ENCODE data around the gene PLAA. TPM values are rescaled to one million over a fixed set of nuclear protein-coding genes. Genes with fewer than 3 reads are reported as not detected.

The PLAA gene
- 23.6 TPM for total RNA-seq

- DNase-seq (ENCODE audit: low spot score): peak; percentile 90
These were observed at the start of gene PLAA for GRCh38 chr9:26946753-26947727. Gene PLAA, minus strand, starts transcription at chr9:26947242. Its CDS starts 197 bp downstream, at chr9:26947045.

GRCh38 chr9:26995810-26996209 lies 48.8 kb upstream of the PLAA start:
- no peak for DNase-seq (ENCODE audit: low spot score)

GRCh38 chr9:26983340-26983739 lies 36.3 kb upstream of the PLAA start:
- no peak for DNase-seq (ENCODE audit: low spot score)

GRCh38 chr9:26975728-26976707 lies 29.0 kb upstream of the PLAA start:
- peak; percentile 23 for DNase-seq (ENCODE audit: low spot score)

- DNase-seq (ENCODE audit: low spot score): no peak
These were observed 27.9 kb upstream of the PLAA start for GRCh38 chr9:26974927-26975326.

GRCh38 chr9:26973989-26974388 lies 26.9 kb upstream of the PLAA start:
- DNase-seq (ENCODE audit: low spot score): no peak

- DNase-seq (ENCODE audit: low spot score): no peak
These were observed 24.7 kb upstream of the PLAA start for GRCh38 chr9:26971721-26972120.

GRCh38 chr9:26956860-26957233 lies 9.8 kb upstream of the PLAA start:
- DNase-seq (ENCODE audit: low spot score): no peak

- peak; percentile 99 for DNase-seq (ENCODE audit: low spot score)
These were observed 9.1 kb upstream of the PLAA start, which contains the start of gene IFT74 for GRCh38 chr9:26955921-26956859. Gene IFT74, plus strand, starts transcription at chr9:26956412. Its CDS starts 5,556 bp downstream, at chr9:26961968.

- DNase-seq (ENCODE audit: low spot score): no peak
These were observed 8.3 kb upstream of the PLAA start for GRCh38 chr9:26955222-26955903.

GRCh38 chr9:26954050-26954508 lies 7.0 kb upstream of the PLAA start:
- DNase-seq (ENCODE audit: low spot score): no peak

GRCh38 chr9:26951794-26952193 lies 4.8 kb upstream of the PLAA start:
- DNase-seq (ENCODE audit: low spot score): no peak

- DNase-seq (ENCODE audit: low spot score): no peak
These were observed 3.5 kb upstream of the PLAA start for GRCh38 chr9:26950521-26950920.

GRCh38 chr9:26949637-26950069 lies 2.6 kb upstream of the PLAA start:
- no peak for DNase-seq (ENCODE audit: low spot score)

- no peak for DNase-seq (ENCODE audit: low spot score)
These were observed 694 bp upstream of the PLAA start for GRCh38 chr9:26947736-26948135.

GRCh38 chr9:26945591-26945990 lies 1.5 kb downstream of the PLAA start:
- no peak for DNase-seq (ENCODE audit: low spot score)

- no peak for DNase-seq (ENCODE audit: low spot score)
These were observed 6.3 kb downstream of the PLAA start for GRCh38 chr9:26940779-26941178.

GRCh38 chr9:26939955-26940711 lies 6.9 kb downstream of the PLAA start:
- no peak for DNase-seq (ENCODE audit: low spot score)

- DNase-seq (ENCODE audit: low spot score): no peak
These were observed 9.1 kb downstream of the PLAA start for GRCh38 chr9:26937816-26938371.

All from mucosa of gallbladder (tissue), 1 donor.